ENCODE data around the gene ZFP36L2. TPM values are rescaled to one million over a fixed set of nuclear protein-coding genes. Genes with fewer than 3 reads are reported as not detected.

The ZFP36L2 gene
- polyA plus RNA-seq, 1 of the 3 experiments (the other 2 are of a cell fraction), result 18.4 TPM

- ChIA-PET POLR2A (no interaction called here), CTCF (interaction anchor here (1.4 to 2.5 kb wide), 3 partner anchors 9 to 263 kb away, joined by 5 to 15 read pairs (median 9); no protein-coding TSS in a partner anchor)
- no peak overlapping the region for H3K4me2 ChIP-seq
- TF ChIP-seq TCF12 (IDR thresholded peaks at IDR 0.05), result no peak
- no peak for TF ChIP-seq RFX5 (IDR thresholded peaks at IDR 0.05; ENCODE audit: low read length)
- no peak for TF ChIP-seq JUND (IDR thresholded peaks at IDR 0.05)
- TF ChIP-seq EP300 (IDR thresholded peaks at IDR 0.05; ENCODE audit: borderline replicate concordance in 1 of 2, low read depth in 1 of 2, low read length in 1 of 2), result no peak
- no peak for TF ChIP-seq RAD21 (IDR thresholded peaks at IDR 0.05; ENCODE audit: low read length)
- TF ChIP-seq POLR2AphosphoS5 (IDR thresholded peaks at IDR 0.05; ENCODE audit: low read depth, low read length), result no peak
- TF ChIP-seq IRF3 (IDR thresholded peaks at IDR 0.05; ENCODE audit: low read depth, low read length), result no peak
- no peak for TF ChIP-seq ZBTB33 (IDR thresholded peaks at IDR 0.05; ENCODE audit: borderline replicate concordance, low read depth)
- no peak for TF ChIP-seq PBX3 (IDR thresholded peaks at IDR 0.05)
- TF ChIP-seq YY1 (IDR thresholded peaks at IDR 0.05; ENCODE audit: low read depth), result no peak
- TF ChIP-seq ELF1 (IDR thresholded peaks at IDR 0.05), result no peak
- no peak overlapping the region for H2AFZ ChIP-seq (ENCODE audit: low read depth)
- H3K9ac ChIP-seq, result no peak overlapping the region
- H3K4me3 ChIP-seq (ENCODE audit: low read depth in 2 of 2, low read length in 1 of 2), result no peak overlapping the region
- H4K20me1 ChIP-seq (ENCODE audit: insufficient read depth), result no peaks in the 10 kb centered on the region
- no peaks in the 10 kb centered on the region for H3K79me2 ChIP-seq (ENCODE audit: insufficient read depth)
- H3K4me1 ChIP-seq (ENCODE audit: control insufficient read depth in 1 of 2, insufficient read depth in 2 of 2, low read depth in 1 of 2, low read length in 1 of 2), result peaks cover 0 to 6% of the 10 kb centered on the region in 2 experiments; a peak in 1 of 4 replicates
- H3K9me3 ChIP-seq, result no peaks in the 10 kb centered on the region
- H3K27ac ChIP-seq (ENCODE audit: low read depth in 2 of 2, low read length in 1 of 2), result no peak overlapping the region
- no peak for DNase-seq
- H3F3A ChIP-seq (replicated peaks; ENCODE audit: insufficient read depth), result no peaks in the 10 kb centered on the region
- no peaks in the 10 kb centered on the region for H3K9me2 ChIP-seq
- H3K36me3 ChIP-seq (replicated peaks in 1 of 2; ENCODE audit: control insufficient read depth in 1 of 2, insufficient read depth in 2 of 2, low read length in 1 of 2), result no peaks in the 10 kb centered on the region
- H3K27me3 ChIP-seq (ENCODE audit: insufficient read depth), result no peaks in the 10 kb centered on the region
Observed at GRCh38 chr2:43238176-43238575, 11.8 kb upstream of the ZFP36L2 start.

- no peak for DNase-seq
- Histone ChIP-seq H3K9ac (no peak overlapping the region), H3K4me3 (ENCODE audit: low read depth in 2 of 2, low read length in 1 of 2) (no peak overlapping the region), H3K9me3 (no peaks in the 10 kb centered on the region), H3K79me2 (ENCODE audit: insufficient read depth) (no peaks in the 10 kb centered on the region), H3K4me1 (ENCODE audit: control insufficient read depth in 1 of 2, insufficient read depth in 2 of 2, low read depth in 1 of 2, low read length in 1 of 2) (peaks cover 7 to 8% of the 10 kb centered on the region in 2 experiments), H3K36me3 (replicated peaks in 1 of 2; ENCODE audit: control insufficient read depth in 1 of 2, insufficient read depth in 2 of 2, low read length in 1 of 2) (peaks cover 0 to 13% of the 10 kb centered on the region in 2 experiments), H2AFZ (ENCODE audit: low read depth) (no peak overlapping the region), H3K27ac (ENCODE audit: low read depth in 2 of 2, low read length in 1 of 2) (peak overlapping the region in 1 of 2 experiments; percentile 17; a peak in 1 of 4 replicates), H3K9me2 (no peaks in the 10 kb centered on the region), H3F3A (replicated peaks; ENCODE audit: insufficient read depth) (peaks cover 10% of the 10 kb centered on the region), H3K4me2 (no peak overlapping the region), H4K20me1 (ENCODE audit: insufficient read depth) (no peaks in the 10 kb centered on the region), H3K27me3 (ENCODE audit: insufficient read depth) (no peaks in the 10 kb centered on the region)
- no peak for TF ChIP-seq RCOR1 (IDR thresholded peaks at IDR 0.05; ENCODE audit: low read length)
- POLR2A ChIA-PET, result interaction anchor here (1.3 kb wide), 1 partner anchor 33 kb away, joined by 4 read pairs; no protein-coding TSS in a partner anchor
- CTCF ChIA-PET, result interaction anchor here (0.7 to 7.7 kb wide), 10 partner anchors 18 to 405 kb away, joined by 3 to 108 read pairs (median 4); no protein-coding TSS in a partner anchor
- WGBS (ENCODE audit: low lambda C conversion rate), result 96% methylated on average over 9 of the region's 9 CpGs
Observed at GRCh38 chr2:43233218-43234212, 7.1 kb upstream of the ZFP36L2 start.
